Esophagus muscularis mucosa (tissue), 4 donors: ENCODE measurements around the gene SLC25A42. TPM values are rescaled to one million over a fixed set of nuclear protein-coding genes. Genes with fewer than 3 reads are reported as not detected.

Experiments
- DNase-seq: peaks from one replicate; pipeline ENCODE4 v3.0.0-alpha.2; 2017; ENCODE audit errors: extremely low spot score
- H3K27ac ChIP-seq, 4 donors: fragments of 200-600 bp; sonication (generic); replicated peaks in 1 of 4; 1 replicate in 3 of 4; 2 replicates in 1 of 4; pipeline ENCODE4 v1.5.1; 2016 to 2019; ENCODE audit warnings: mild to moderate bottlenecking in 1 of 4
- H3K27me3 ChIP-seq, 4 donors: fragments of 200-600 bp; sonication (generic); one replicate each; pipeline versions ENCODE4 v1.5.1 to v1.6.0; 2016 to 2019
- H3K36me3 ChIP-seq, 4 donors: fragments of 200-600 bp; sonication (generic); one replicate each; pipeline ENCODE4 v1.5.1; 2016 to 2019
- H3K4me1 ChIP-seq, 4 donors: fragments of 200-600 bp; sonication (generic); one replicate each; pipeline ENCODE4 v1.5.1; 2016 to 2019
- H3K4me3 ChIP-seq, 4 donors: fragments of 200-600 bp; sonication (generic); 1 replicate in 2 of 4; 2 replicates in 2 of 4; pipeline ENCODE4 v1.5.1; 2016 to 2019; ENCODE audit warnings: mild to moderate bottlenecking in 4 of 4, moderate library complexity in 1 of 4
- H3K9me3 ChIP-seq, 4 donors: fragments of 200-600 bp; sonication (generic); 1 replicate in 3 of 4; 2 replicates in 1 of 4; pipeline ENCODE4 v1.5.1; 2016 to 2019
- CTCF ChIP-seq, 3 experiments: fragments of 200-600 bp in 2 of 3; fragments of 450-650 bp in 1 of 3; sonication (generic) in 2 of 3; IDR thresholded peaks; one replicate each; pipeline ENCODE4 v1.5.1; 2017 to 2019; ENCODE audit warnings: antibody characterized with exemption in 3 of 3, mild to moderate bottlenecking in 2 of 3, moderate library complexity in 1 of 3
- EP300 ChIP-seq: sonication (generic); formaldehyde crosslinking; IDR thresholded peaks from one replicate; pipeline ENCODE4 v1.6.1; 2017; ENCODE audit warnings: antibody characterized with exemption
- POLR2A ChIP-seq: fragments of 450-650 bp; IDR thresholded peaks from one replicate; pipeline ENCODE4 v1.6.1; 2017; ENCODE audit warnings: antibody characterized with exemption, moderate library complexity, mild to moderate bottlenecking, low read depth
- POLR2AphosphoS5 ChIP-seq, 2 donors: sonication (generic); formaldehyde crosslinking; IDR thresholded peaks; one replicate each; pipeline ENCODE4 v1.6.1; 2017; ENCODE audit warnings: antibody characterized with exemption in 2 of 2
- WGBS: methylation state at CpG from one replicate; pipeline ENCODE4 v1.1.5; 2018; 5-methylcytosine and 5-hydroxymethylcytosine counted together
- intact Hi-C: fragments of 100-400 bp; cut with DNase I; formaldehyde crosslinking; loops from one replicate; pipeline ENCODE4 v1.15.1; 2023
- total RNA-seq, 4 donors: library from RNA; depleted of rRNA; stranded (reverse); fragments of >200 nt; gene quantifications; one replicate each; pipeline versions ENCODE4 v1.1.0 to v1.2.1, GENCODE V29; 2016

Gene SLC25A42
- total RNA-seq, 4 donors from 2014 or later = 11.2 to 16.8 (median 13.8) TPM

DNA sequence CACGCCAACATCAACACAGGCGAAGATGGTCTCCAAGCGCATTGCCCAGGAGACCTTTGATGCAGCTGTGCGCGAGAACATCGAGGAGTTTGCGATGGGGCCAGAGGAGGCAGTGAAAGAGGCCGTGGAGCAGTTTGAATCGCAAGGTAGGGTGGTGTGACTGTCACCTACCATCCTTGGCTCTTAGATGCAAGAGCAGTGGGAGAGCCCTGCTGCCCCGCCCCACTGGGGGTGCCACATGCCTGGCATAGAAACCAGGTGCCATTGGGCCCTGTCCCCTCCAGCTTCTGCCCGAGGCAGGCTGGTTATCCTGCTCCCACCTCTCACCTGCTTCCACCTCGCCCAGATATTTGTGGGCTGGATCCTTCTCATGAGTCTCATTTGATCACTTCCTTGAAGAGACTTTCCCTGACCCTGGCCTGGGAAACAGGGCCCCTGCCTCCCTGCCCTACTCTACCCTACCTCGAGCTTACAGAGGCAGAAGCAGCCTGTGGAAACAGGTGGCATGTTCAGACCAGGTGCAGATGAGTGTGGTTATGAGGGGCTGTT lies 21.0 kb upstream of the SLC25A42 start:
- H3K27me3 ChIP-seq = no peaks in the 10 kb centered on the region
- peaks cover 5 to 18% (median 13%) of the 10 kb centered on the region in 4 donors for H3K4me1 ChIP-seq
- H3K9me3 ChIP-seq = no peaks in the 10 kb centered on the region
- DNase-seq = no peak
- H3K36me3 ChIP-seq = peaks cover 0 to 50% (median 32%) of the 10 kb centered on the region in 4 donors
- no peak overlapping the region for H3K27ac ChIP-seq
- H3K4me3 ChIP-seq = no peak overlapping the region
- intact Hi-C loops = no loop called here
- TF ChIP-seq POLR2A = no peak
- no peak for TF ChIP-seq CTCF (IDR thresholded peaks at IDR 0.05)
- no peak for TF ChIP-seq POLR2AphosphoS5 (IDR thresholded peaks at IDR 0.05)
- TF ChIP-seq EP300 = no peak
- WGBS = 97% methylated on average over 13 of the region's 13 CpGs

DNA sequence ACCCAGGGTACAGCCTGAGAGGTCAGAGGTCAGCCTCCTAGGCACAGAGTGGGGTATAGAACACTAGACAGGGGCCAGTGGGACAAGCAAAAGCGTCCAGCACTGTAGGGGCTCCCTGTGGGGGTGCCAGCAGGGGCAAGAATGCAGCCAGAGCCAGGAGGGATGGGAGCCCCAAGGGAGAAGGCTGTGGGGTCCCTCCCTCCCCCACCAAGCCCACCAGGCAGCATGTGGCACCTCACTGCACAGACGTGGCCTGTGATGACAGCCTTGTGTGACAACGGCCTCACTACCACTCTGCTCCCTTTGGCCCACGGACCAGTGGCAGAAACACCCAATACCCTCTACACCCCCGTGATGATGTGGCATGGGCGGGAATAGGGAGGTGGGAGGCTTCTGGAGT lies 20.3 kb upstream of the SLC25A42 start:
- peaks cover 0 to 52% (median 38%) of the 10 kb centered on the region in 4 donors for H3K36me3 ChIP-seq
- TF ChIP-seq CTCF (IDR thresholded peaks at IDR 0.05) (no peak), POLR2AphosphoS5 (IDR thresholded peaks at IDR 0.05) (no peak), POLR2A (no peak), EP300 (no peak)
- 90% methylated on average over 6 of the region's 6 CpGs for WGBS
- no peaks in the 10 kb centered on the region for H3K9me3 ChIP-seq
- no peaks in the 10 kb centered on the region for H3K27me3 ChIP-seq
- intact Hi-C loops = no loop called here
- peaks cover 5 to 18% (median 13%) of the 10 kb centered on the region in 4 donors for H3K4me1 ChIP-seq
- no peak for DNase-seq
- H3K27ac ChIP-seq = no peak overlapping the region
- H3K4me3 ChIP-seq = no peak overlapping the region

- H3K36me3 ChIP-seq = peaks cover 0 to 54% (median 40%) of the 10 kb centered on the region in 4 donors
- H3K4me1 ChIP-seq = peaks cover 5 to 18% (median 13%) of the 10 kb centered on the region in 4 donors
- TF ChIP-seq POLR2AphosphoS5 (IDR thresholded peaks at IDR 0.05) = no peak
- no peak for TF ChIP-seq POLR2A
- no peak for TF ChIP-seq EP300
- no peak for TF ChIP-seq CTCF (IDR thresholded peaks at IDR 0.05)
- H3K27ac ChIP-seq = no peak overlapping the region
- 100% methylated on average over 6 of the region's 6 CpGs for WGBS
- no peaks in the 10 kb centered on the region for H3K27me3 ChIP-seq
- no peak for DNase-seq
- intact Hi-C loops = no loop called here
- no peak overlapping the region for H3K4me3 ChIP-seq
- no peaks in the 10 kb centered on the region for H3K9me3 ChIP-seq
Observed at GRCh38 chr19:19043881-19044280, 19.9 kb upstream of the SLC25A42 start.

DNA sequence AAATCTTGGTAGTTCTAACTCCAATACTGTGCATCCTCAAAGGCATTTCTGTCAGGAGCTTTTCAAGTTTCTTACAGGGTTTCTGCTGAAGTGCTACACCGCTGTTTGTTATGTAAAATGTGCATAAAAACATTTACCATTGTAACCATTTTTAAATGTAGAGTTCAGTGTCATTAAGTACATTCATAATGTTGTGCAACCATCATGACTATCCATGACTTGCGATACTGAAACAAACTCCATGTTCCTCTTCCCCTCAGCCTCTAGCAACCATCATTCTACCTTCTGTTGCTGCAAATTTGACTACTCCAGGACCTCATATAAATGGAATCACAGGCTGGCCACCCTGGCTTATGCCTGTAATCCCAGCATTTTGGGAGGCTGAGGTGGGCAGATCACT lies 14.4 kb upstream of the SLC25A42 start:
- intact Hi-C loops = no loop called here
- 91% methylated on average over 2 of the region's 2 CpGs for WGBS
- Histone ChIP-seq H3K27me3 (no peaks in the 10 kb centered on the region), H3K27ac (no peak overlapping the region), H3K4me3 (no peak overlapping the region), H3K36me3 (peaks cover 12 to 84% (median 62%) of the 10 kb centered on the region in 4 donors), H3K4me1 (no peaks in the 10 kb centered on the region), H3K9me3 (no peaks in the 10 kb centered on the region)
- no peak for DNase-seq
- no peak for TF ChIP-seq POLR2AphosphoS5 (IDR thresholded peaks at IDR 0.05)
- no peak for TF ChIP-seq EP300
- TF ChIP-seq POLR2A = no peak
- no peak for TF ChIP-seq CTCF (IDR thresholded peaks at IDR 0.05)

DNA sequence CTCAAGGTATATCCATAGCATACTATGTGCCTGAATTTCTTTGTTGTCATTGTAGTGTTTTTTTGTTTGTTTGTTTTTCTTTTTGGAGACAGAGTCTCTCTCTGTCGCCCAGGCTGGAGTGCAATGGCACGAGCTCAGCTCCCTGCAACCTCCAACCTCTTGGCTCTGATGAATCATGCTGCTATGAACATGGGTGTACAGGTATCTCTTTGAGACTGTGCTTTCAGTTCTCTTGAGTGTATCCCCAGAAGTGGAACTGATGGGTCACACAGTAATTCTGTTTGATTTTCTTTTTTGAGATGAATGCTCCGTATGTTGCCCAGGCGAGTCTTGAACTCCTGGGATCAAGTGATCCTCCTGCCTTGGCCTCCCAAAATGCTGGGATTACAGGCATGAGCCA lies 13.7 kb upstream of the SLC25A42 start:
- H3K4me3 ChIP-seq = no peak overlapping the region
- H3K36me3 ChIP-seq = peaks cover 17 to 84% (median 62%) of the 10 kb centered on the region in 4 donors
- no peaks in the 10 kb centered on the region for H3K27me3 ChIP-seq
- DNase-seq = no peak
- TF ChIP-seq EP300 (no peak), POLR2AphosphoS5 (IDR thresholded peaks at IDR 0.05) (no peak), POLR2A (no peak), CTCF (IDR thresholded peaks at IDR 0.05) (no peak)
- H3K4me1 ChIP-seq = no peaks in the 10 kb centered on the region
- H3K9me3 ChIP-seq = no peaks in the 10 kb centered on the region
- no peak overlapping the region for H3K27ac ChIP-seq
- WGBS = 85% methylated on average over 4 of the region's 4 CpGs
- intact Hi-C loops = loop anchor here (5.0 kb wide), 1 partner anchor 87 kb away; the partner anchor contains the start of gene TMEM161A
